NB4 (cell line): ENCODE results near the gene ACSS2.

ENCODE experiments used
- DNase-seq: peaks from one replicate; pipeline ENCODE4 v3.0.0; 2010; ENCODE audit warnings: low read depth
- H3K4me3 ChIP-seq: one replicate; pipeline ENCODE4 v1.5.1; 2011; ENCODE audit warnings: mild to moderate bottlenecking, low read depth, low read length, moderate library complexity
- CTCF ChIP-seq: IDR thresholded peaks from one replicate; pipeline ENCODE4 v1.5.1; 2012; ENCODE audit warnings: low read depth, low read length
- MAX ChIP-seq: IDR thresholded peaks from 2 replicates; pipeline ENCODE4 v1.6.1; 2011; ENCODE audit warnings: low read depth, low read length
- MYC ChIP-seq: IDR thresholded peaks from 2 replicates; pipeline ENCODE4 v1.6.1; 2011; ENCODE audit warnings: low read depth, low read length
- POLR2A ChIP-seq: IDR thresholded peaks from 2 replicates; pipeline ENCODE4 v1.6.1; 2011; ENCODE audit warnings: mild to moderate bottlenecking; ENCODE audit not compliant: insufficient read length; ENCODE audit errors: extremely low read depth

ACSS2 gene

GRCh38 chr20:34876406-34877282, at the start of gene ACSS2:
TSS of gene ACSS2 (plus strand) at chr20:34876612. CDS start at chr20:34876646, 34 bp downstream.
- TF ChIP-seq MAX (no peak), MYC (no peak), POLR2A (peak; percentile 48), CTCF (no peak)
- H3K4me3 ChIP-seq: peak within 1 kb of the TSS; percentile 61
- no peak for DNase-seq

- H3K4me3 ChIP-seq: no peak overlapping the region
- no peak for TF ChIP-seq POLR2A
- TF ChIP-seq CTCF: no peak
- no peak for TF ChIP-seq MYC
- no peak for TF ChIP-seq MAX
- DNase-seq: peak; percentile 12
Measured at GRCh38 chr20:34829191-34829590, 47.2 kb upstream of the ACSS2 start.

GRCh38 chr20:34831936-34832335, 44.5 kb upstream of the ACSS2 start:
- peak; percentile 23 for DNase-seq
- no peak overlapping the region for H3K4me3 ChIP-seq
- TF ChIP-seq MYC: no peak
- no peak for TF ChIP-seq POLR2A
- no peak for TF ChIP-seq MAX
- TF ChIP-seq CTCF: no peak

- H3K4me3 ChIP-seq: no peak overlapping the region
- TF ChIP-seq MAX (no peak), CTCF (no peak), POLR2A (no peak), MYC (no peak)
- DNase-seq: peak; percentile 68
Measured at GRCh38 chr20:34834459-34834893, 41.9 kb upstream of the ACSS2 start.

GRCh38 chr20:34842143-34842542, 34.3 kb upstream of the ACSS2 start:
- TF ChIP-seq MYC (no peak), CTCF (no peak), POLR2A (no peak), MAX (no peak)
- DNase-seq: no peak
- no peak overlapping the region for H3K4me3 ChIP-seq
